HL-60/S4 (cell line): ENCODE measurements around the gene ATL1.
"Not testable (repeated sequence)": the region's sequence is repeated elsewhere in the genome, so short reads cannot be mapped to it uniquely, and the experiment has no call there.

ENCODE experiments used
- in situ Hi-C: fragments of 300-500 bp; cut with MboI; formaldehyde crosslinking; loops from 2 replicates; pipeline ENCODE4 v1.14.3; 2022; ENCODE audit warnings: low sequenced_read_pairs

Gene ATL1

GRCh38 chr14:50631408-50631821 lies 71.5 kb downstream of the ATL1 start:
- in situ Hi-C loops: no loop called here

GRCh38 chr14:50633954-50634353 lies 74.0 kb downstream of the ATL1 start:
- in situ Hi-C loops: no loop called here

GRCh38 chr14:50635141-50635540 lies 75.2 kb downstream of the ATL1 start:
- in situ Hi-C loops: no loop called here

- in situ Hi-C loops: no loop called here
Measured at GRCh38 chr14:50647282-50647681, 87.3 kb downstream of the ATL1 start.

- in situ Hi-C loops: no loop called here
Measured at GRCh38 chr14:50647753-50648152, 87.8 kb downstream of the ATL1 start.

GRCh38 chr14:50649691-50650090 lies 89.7 kb downstream of the ATL1 start:
- in situ Hi-C loops: no loop called here

- in situ Hi-C loops: no loop called here
Measured at GRCh38 chr14:50656776-50657175, 96.8 kb downstream of the ATL1 start.

GRCh38 chr14:50657753-50658152 lies 97.8 kb downstream of the ATL1 start:
- in situ Hi-C loops: no loop called here

- in situ Hi-C loops: no loop called here
Measured at GRCh38 chr14:50658203-50658602, 98.3 kb downstream of the ATL1 start.

GRCh38 chr14:50659327-50659974 lies 99.5 kb downstream of the ATL1 start:
- in situ Hi-C loops: no loop called here

GRCh38 chr14:50664579-50664978 lies 104.6 kb downstream of the ATL1 start:
- in situ Hi-C loops: not testable (repeated sequence)

GRCh38 chr14:50665300-50665699 lies 105.4 kb downstream of the ATL1 start:
- in situ Hi-C loops: not testable (repeated sequence)

GRCh38 chr14:50666772-50667683 lies 107.1 kb downstream of the ATL1 start:
- in situ Hi-C loops: no loop called here

GRCh38 chr14:50667684-50667995 lies 107.7 kb downstream of the ATL1 start:
- in situ Hi-C loops: no loop called here

- in situ Hi-C loops: no loop called here
Measured at GRCh38 chr14:50667996-50668825, 108.3 kb downstream of the ATL1 start, which contains the start of gene SAV1. Gene SAV1, minus strand, starts transcription at chr14:50668306. Its CDS starts 339 bp downstream, at chr14:50667967.

- in situ Hi-C loops: no loop called here
Measured at GRCh38 chr14:50668826-50669143, 108.8 kb downstream of the ATL1 start.

GRCh38 chr14:50669441-50669986 lies 109.6 kb downstream of the ATL1 start:
- in situ Hi-C loops: no loop called here

- in situ Hi-C loops: no loop called here
Measured at GRCh38 chr14:50670196-50670865, 110.4 kb downstream of the ATL1 start.

GRCh38 chr14:50670866-50671256 lies 110.9 kb downstream of the ATL1 start:
- in situ Hi-C loops: no loop called here

GRCh38 chr14:50675597-50675996 lies 115.7 kb downstream of the ATL1 start:
- in situ Hi-C loops: no loop called here
